ENCODE results near the gene CARD11.
"Not testable (repeated sequence)": the region's sequence is repeated elsewhere in the genome, so short reads cannot be mapped to it uniquely, and the experiment has no call there.

CARD11 gene

GRCh38 chr7:2922866-2923265, 120.8 kb downstream of the CARD11 start:
- DNase-seq: no peak

GRCh38 chr7:2922348-2922691, 121.3 kb downstream of the CARD11 start:
- no peak for DNase-seq

GRCh38 chr7:2921653-2922347, 121.9 kb downstream of the CARD11 start:
- DNase-seq: no peak

- DNase-seq: no peak
Measured at GRCh38 chr7:2920956-2921652, 122.6 kb downstream of the CARD11 start.

GRCh38 chr7:2920480-2920879, 123.2 kb downstream of the CARD11 start:
- DNase-seq: not testable (repeated sequence)

GRCh38 chr7:2920041-2920440, 123.6 kb downstream of the CARD11 start:
- DNase-seq: no peak

GRCh38 chr7:2919256-2919655, 124.4 kb downstream of the CARD11 start:
- no peak for DNase-seq

- DNase-seq: no peak
Measured at GRCh38 chr7:2918406-2918805, 125.3 kb downstream of the CARD11 start.

- DNase-seq: no peak
Measured at GRCh38 chr7:2915023-2915422, 128.6 kb downstream of the CARD11 start.

- no peak for DNase-seq
Measured at GRCh38 chr7:2913760-2914387, 129.8 kb downstream of the CARD11 start.

- no peak for DNase-seq
Measured at GRCh38 chr7:2912684-2913439, 130.8 kb downstream of the CARD11 start.

GRCh38 chr7:2911466-2911865, 132.2 kb downstream of the CARD11 start:
- no peak for DNase-seq

- no peak for DNase-seq
Measured at GRCh38 chr7:2909471-2910039, 134.1 kb downstream of the CARD11 start.

GRCh38 chr7:2909043-2909442, 134.6 kb downstream of the CARD11 start:
- no peak for DNase-seq

- DNase-seq: no peak
Measured at GRCh38 chr7:2908103-2908683, 135.5 kb downstream of the CARD11 start.

- DNase-seq: no peak
Measured at GRCh38 chr7:2906197-2906931, 137.3 kb downstream of the CARD11 start.

- no peak for DNase-seq
Measured at GRCh38 chr7:2905500-2905899, 138.2 kb downstream of the CARD11 start.

- DNase-seq: no peak
Measured at GRCh38 chr7:2905027-2905426, 138.6 kb downstream of the CARD11 start.

- DNase-seq: no peak
Measured at GRCh38 chr7:2904202-2904601, 139.5 kb downstream of the CARD11 start.

- DNase-seq: no peak
Measured at GRCh38 chr7:2903682-2904162, 139.9 kb downstream of the CARD11 start.

- no peak for DNase-seq
Measured at GRCh38 chr7:2897023-2897422, 146.6 kb downstream of the CARD11 start.

GRCh38 chr7:2896131-2896530, 147.5 kb downstream of the CARD11 start:
- DNase-seq: no peak

Measured in NCI-H510A treated with DMSO at 0.1 percent for 48 hours (cell line).